Neural progenitor cell (in vitro differentiated cells): ENCODE data around the gene GAS2L1.

Experiments used
- EZH2 ChIP-seq: fragments of 200-600 bp; sonication (generic); IDR thresholded peaks from 2 replicates; pipeline ENCODE4 v1.6.1; 2017; ENCODE audit warnings: antibody characterized with exemption, mild to moderate bottlenecking, moderate library complexity
- EZH2phosphoT487 ChIP-seq: fragments of 200-600 bp; sonication (generic); IDR thresholded peaks from 2 replicates; pipeline ENCODE4 v1.6.1; 2017; ENCODE audit warnings: antibody characterized with exemption
- TF ChIP-seq, protein P1 (sequence below): fragments of 200-600 bp; sonication (generic); IDR thresholded peaks from 2 replicates; pipeline ENCODE4 v1.5.1; 2017; ENCODE audit warnings: antibody characterized with exemption, mild to moderate bottlenecking

DNA sequence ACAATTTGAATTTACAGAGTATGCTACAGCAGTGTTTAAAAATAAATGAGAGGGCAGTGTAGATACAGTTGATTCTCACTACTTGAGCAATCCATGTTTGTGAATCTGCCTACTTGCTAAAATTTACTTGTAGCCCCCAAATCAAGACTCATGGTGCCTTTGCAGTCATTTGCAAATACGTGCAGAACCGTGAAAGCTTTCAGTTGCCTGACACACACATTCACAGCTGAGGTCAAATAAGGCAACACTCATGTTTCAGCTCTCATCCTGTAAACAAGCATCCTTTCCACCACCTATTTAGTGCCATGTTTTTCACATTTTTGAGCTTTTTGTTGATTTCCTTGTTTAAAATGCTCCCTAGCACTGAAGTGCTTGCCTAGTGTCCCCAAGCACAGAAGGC is 41.6 kb downstream of the GAS2L1 start:
- TF ChIP-seq, protein P1, sequence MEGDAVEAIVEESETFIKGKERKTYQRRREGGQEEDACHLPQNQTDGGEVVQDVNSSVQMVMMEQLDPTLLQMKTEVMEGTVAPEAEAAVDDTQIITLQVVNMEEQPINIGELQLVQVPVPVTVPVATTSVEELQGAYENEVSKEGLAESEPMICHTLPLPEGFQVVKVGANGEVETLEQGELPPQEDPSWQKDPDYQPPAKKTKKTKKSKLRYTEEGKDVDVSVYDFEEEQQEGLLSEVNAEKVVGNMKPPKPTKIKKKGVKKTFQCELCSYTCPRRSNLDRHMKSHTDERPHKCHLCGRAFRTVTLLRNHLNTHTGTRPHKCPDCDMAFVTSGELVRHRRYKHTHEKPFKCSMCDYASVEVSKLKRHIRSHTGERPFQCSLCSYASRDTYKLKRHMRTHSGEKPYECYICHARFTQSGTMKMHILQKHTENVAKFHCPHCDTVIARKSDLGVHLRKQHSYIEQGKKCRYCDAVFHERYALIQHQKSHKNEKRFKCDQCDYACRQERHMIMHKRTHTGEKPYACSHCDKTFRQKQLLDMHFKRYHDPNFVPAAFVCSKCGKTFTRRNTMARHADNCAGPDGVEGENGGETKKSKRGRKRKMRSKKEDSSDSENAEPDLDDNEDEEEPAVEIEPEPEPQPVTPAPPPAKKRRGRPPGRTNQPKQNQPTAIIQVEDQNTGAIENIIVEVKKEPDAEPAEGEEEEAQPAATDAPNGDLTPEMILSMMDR, result no peak
- no peak for TF ChIP-seq EZH2phosphoT487
- no peak for TF ChIP-seq EZH2
